Measurements from ENCODE around the gene A4GALT.

GRCh38 chr22:42734406-42734805, 13.7 kb upstream of the A4GALT start:
- TF ChIP-seq, protein P1, sequence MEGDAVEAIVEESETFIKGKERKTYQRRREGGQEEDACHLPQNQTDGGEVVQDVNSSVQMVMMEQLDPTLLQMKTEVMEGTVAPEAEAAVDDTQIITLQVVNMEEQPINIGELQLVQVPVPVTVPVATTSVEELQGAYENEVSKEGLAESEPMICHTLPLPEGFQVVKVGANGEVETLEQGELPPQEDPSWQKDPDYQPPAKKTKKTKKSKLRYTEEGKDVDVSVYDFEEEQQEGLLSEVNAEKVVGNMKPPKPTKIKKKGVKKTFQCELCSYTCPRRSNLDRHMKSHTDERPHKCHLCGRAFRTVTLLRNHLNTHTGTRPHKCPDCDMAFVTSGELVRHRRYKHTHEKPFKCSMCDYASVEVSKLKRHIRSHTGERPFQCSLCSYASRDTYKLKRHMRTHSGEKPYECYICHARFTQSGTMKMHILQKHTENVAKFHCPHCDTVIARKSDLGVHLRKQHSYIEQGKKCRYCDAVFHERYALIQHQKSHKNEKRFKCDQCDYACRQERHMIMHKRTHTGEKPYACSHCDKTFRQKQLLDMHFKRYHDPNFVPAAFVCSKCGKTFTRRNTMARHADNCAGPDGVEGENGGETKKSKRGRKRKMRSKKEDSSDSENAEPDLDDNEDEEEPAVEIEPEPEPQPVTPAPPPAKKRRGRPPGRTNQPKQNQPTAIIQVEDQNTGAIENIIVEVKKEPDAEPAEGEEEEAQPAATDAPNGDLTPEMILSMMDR (conservative IDR thresholded peaks at IDR 0.05 in 1 of 2, IDR thresholded peaks at IDR 0.05 in 1 of 2; ENCODE audit: low read depth in 1 of 2, low read length in 2 of 2), result no peak
- TF ChIP-seq EZH2 (IDR thresholded peaks at IDR 0.05; ENCODE audit: low read length, missing control alignments), result no peak

Measured in fibroblast of lung (primary cell).